RCC 7860 (cell line): Measurements from ENCODE around the gene ADORA2A.
"Not testable (repeated sequence)": the region's sequence is repeated elsewhere in the genome, so short reads cannot be mapped to it uniquely, and the experiment has no call there.

Experiments
- DNase-seq: peaks from one replicate; pipeline ENCODE4 v3.0.0-alpha.2; 2015; ENCODE audit warnings: low spot score
- FAIRE-seq: peaks from 2 replicates; lab custom pipeline; 2012; peaks lifted over from hg19 to GRCh38; lab: Jason Lieb, UNC

The ADORA2A gene

GRCh38 chr22:24482575-24482974 is 55.2 kb downstream of the ADORA2A start:
- peak; percentile 70 for FAIRE-seq
- DNase-seq, result peak; percentile 57

GRCh38 chr22:24482998-24483397 is 55.6 kb downstream of the ADORA2A start:
- no peak for DNase-seq
- no peak for FAIRE-seq

GRCh38 chr22:24483976-24484545 is 56.7 kb downstream of the ADORA2A start:
- DNase-seq (no peak), FAIRE-seq (no peak)

GRCh38 chr22:24485170-24485569 is 57.8 kb downstream of the ADORA2A start:
- FAIRE-seq (no peak), DNase-seq (no peak)

GRCh38 chr22:24485608-24486007 is 58.2 kb downstream of the ADORA2A start:
- no peak for FAIRE-seq
- no peak for DNase-seq

- DNase-seq, result peak; percentile 71
- FAIRE-seq, result peak; percentile 90
These were observed 59.1 kb downstream of the ADORA2A start for GRCh38 chr22:24486501-24486921.

- no peak for DNase-seq
These were observed 61.6 kb downstream of the ADORA2A start for GRCh38 chr22:24489011-24489410.

GRCh38 chr22:24489434-24489833 is 62.0 kb downstream of the ADORA2A start:
- DNase-seq, FAIRE-seq: not testable (repeated sequence)

More at GRCh38 chr22:24489011-24489410, 61.6 kb downstream of the ADORA2A start:
- FAIRE-seq, result no peak
